Esophagus muscularis mucosa (tissue), 4 donors: Measurements from ENCODE around the gene LRRK1.

ENCODE experiments used
- EP300 ChIP-seq: sonication (generic); formaldehyde crosslinking; IDR thresholded peaks from one replicate; pipeline ENCODE4 v1.6.1; 2017; ENCODE audit warnings: antibody characterized with exemption
- POLR2AphosphoS5 ChIP-seq, 2 donors: sonication (generic); formaldehyde crosslinking; IDR thresholded peaks; one replicate each; pipeline ENCODE4 v1.6.1; 2017; ENCODE audit warnings: antibody characterized with exemption in 2 of 2
- TF ChIP-seq, protein P1 (sequence below), 3 experiments: fragments of 200-600 bp in 2 of 3; fragments of 450-650 bp in 1 of 3; sonication (generic) in 2 of 3; IDR thresholded peaks; one replicate each; pipeline ENCODE4 v1.5.1; 2017 to 2019; ENCODE audit warnings: antibody characterized with exemption in 3 of 3, mild to moderate bottlenecking in 2 of 3, moderate library complexity in 1 of 3

DNA sequence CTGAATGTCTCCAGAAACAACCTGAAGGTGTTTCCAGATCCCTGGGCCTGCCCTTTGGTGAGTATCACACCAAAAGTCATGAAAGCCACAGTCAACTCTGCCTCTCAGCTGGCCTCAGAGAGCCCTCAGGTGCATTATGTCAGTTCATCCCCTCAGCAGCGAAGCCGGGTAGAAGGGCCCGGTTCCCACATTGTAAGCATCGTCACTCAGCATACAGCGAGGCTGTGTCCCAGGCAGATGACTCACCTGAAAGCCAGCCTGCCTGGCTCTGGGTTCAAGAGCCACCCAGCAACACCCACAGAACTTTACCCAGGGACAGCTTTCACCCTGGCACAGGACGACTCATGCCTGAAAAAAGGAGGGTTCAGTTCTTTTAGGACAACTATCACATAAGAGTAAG lies 91.6 kb downstream of the LRRK1 start:
- TF ChIP-seq, protein P1, sequence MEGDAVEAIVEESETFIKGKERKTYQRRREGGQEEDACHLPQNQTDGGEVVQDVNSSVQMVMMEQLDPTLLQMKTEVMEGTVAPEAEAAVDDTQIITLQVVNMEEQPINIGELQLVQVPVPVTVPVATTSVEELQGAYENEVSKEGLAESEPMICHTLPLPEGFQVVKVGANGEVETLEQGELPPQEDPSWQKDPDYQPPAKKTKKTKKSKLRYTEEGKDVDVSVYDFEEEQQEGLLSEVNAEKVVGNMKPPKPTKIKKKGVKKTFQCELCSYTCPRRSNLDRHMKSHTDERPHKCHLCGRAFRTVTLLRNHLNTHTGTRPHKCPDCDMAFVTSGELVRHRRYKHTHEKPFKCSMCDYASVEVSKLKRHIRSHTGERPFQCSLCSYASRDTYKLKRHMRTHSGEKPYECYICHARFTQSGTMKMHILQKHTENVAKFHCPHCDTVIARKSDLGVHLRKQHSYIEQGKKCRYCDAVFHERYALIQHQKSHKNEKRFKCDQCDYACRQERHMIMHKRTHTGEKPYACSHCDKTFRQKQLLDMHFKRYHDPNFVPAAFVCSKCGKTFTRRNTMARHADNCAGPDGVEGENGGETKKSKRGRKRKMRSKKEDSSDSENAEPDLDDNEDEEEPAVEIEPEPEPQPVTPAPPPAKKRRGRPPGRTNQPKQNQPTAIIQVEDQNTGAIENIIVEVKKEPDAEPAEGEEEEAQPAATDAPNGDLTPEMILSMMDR (IDR thresholded peaks at IDR 0.05) = no peak
- no peak for TF ChIP-seq POLR2AphosphoS5 (IDR thresholded peaks at IDR 0.05)
- TF ChIP-seq EP300 = no peak
